Globus pallidus (tissue), 1 donor: ENCODE data around the gene PIGW.
"Not testable (repeated sequence)": the region's sequence is repeated elsewhere in the genome, so short reads cannot be mapped to it uniquely, and the experiment has no call there.

ENCODE experiments used
- DNase-seq: peaks from one replicate; pipeline ENCODE4 v3.0.0-alpha.2; 2015; ENCODE audit warnings: low spot score

Gene PIGW

DNA sequence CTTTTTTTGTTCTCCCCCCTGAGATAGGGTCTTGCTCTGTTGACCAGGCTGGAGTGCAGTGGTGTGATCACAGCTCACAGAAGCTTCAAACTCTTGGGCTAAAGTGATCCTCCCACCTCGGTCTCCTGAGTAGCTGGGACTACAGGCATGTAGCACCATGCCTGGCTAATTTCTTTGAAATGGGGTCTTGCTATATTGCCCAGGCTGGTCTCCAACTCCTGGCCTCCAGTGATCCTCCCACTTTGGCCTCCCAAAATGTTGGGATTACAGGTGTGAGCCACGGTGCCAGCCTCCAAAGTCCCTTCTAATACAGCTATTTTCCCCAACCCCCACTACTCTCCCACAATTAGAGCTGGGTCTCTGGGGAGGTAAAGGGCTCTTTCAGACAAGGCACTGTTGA lies 26.3 kb upstream of the PIGW start:
- DNase-seq, result not testable (repeated sequence)

DNA sequence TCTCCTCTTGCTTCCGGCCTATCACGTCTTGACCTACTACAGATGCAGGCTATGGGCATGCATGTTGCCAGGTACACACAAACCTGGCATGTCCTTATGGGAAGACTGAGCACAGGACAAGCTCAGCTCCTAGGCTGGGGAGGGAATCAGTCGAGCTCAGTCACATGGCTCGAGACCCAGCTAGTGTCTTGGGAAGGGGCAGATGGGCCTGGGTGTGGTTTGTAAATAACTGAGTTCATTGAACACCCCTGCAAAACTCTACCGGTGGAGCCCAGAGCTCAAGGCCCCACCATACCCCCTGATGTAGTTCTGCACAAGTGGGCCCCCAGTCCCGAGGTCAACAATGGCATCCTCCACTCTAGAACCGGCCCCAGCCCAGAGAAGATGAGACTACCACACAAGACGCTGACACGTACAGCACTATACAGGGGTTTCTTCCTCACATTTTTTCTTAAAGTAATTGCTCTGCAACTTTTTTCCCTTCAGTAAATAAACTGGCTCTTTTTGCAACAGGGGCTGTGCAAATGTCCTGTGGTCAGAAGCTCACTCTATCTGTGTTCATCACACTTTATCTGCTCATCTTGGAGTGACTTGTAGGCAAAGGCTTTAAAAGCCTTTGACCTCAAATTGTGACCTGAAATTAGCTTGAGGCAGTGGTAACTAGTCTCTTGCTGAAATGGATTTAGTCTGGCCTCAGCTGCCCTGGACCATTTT lies 25.4 kb upstream of the PIGW start:
- DNase-seq, result no peak

DNA sequence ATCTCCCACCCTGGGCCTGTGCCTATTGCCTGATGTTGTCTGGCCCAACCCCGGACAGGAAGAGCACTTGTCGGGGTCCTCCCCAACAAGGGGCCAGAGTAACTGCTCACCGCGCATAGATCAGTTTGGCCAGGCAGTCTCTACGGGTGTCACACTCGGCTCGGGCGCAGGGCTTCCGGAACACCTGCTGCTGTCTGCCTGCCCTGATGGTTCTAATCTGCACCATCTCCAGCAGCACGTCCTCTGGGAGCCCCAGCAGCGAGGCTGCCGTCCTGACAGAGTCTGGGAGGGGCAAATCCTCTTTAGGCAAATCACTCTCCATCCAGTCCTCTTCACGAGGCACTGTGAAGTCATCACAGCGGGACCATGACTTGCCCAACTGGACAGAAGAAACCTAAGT lies 24.2 kb upstream of the PIGW start:
- no peak for DNase-seq

DNA sequence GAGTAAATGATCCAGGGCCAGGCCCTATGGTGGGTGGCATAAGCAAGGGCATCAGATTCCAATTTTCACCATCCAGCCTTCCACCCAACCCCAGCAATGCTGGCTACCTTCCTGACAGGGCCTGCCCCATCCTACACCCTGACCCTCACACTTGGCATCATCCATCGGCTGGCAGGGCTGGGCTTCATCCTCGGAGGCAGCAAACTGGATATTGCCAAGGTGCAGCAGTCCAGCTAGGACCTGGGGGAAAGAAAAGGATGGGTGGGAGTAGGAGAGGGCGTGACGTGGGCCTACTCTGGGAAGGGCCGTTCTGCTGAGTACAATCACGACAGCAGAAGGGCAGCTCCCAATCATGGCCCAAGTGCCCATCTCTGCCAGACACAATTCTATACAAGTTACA lies 23.6 kb upstream of the PIGW start:
- DNase-seq, result no peak

DNA sequence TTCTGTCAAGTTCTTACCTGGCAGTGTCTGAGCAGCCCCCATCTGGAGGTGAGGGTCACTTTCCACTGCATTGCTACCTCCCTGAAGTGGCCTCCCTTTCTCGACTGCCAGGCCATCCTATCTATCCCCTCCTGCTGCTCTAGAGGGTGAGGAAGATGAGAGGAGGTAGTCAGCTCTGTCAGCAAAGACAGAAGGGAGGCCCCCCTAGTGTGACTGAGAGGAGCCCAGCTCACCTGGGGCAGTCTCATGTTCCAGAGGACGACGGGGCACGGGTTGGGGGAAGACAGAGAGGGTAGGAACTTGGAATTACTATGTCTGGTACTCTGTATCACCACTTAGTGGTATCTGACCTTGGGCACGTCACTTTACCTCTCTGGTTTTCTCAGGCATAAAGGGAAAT lies 22.1 kb upstream of the PIGW start:
- no peak for DNase-seq

- DNase-seq, result no peak
Measured at GRCh38 chr17:36514856-36515255, 19.9 kb upstream of the PIGW start.

GRCh38 chr17:36515837-36516236 lies 18.9 kb upstream of the PIGW start:
- DNase-seq, result no peak

DNA sequence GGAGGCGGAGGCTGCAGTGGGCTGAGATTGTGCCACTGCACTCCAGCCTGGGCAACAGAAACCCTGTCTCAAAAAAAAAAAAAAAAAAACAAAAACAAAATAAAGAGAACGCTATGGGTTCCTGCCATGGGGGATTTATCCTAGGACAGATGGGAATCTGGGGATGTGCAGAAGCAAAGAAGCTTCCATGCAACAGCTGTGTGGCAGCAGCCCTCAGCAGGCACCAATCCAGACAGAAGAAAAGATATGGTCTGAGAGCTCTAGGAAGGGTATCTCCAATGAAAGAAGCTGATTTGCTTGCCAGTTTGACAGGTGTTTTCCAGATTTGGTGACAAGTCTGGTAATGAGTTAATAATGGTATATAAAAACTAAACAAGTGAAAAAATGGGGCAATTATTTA lies 11.7 kb upstream of the PIGW start:
- no peak for DNase-seq

DNA sequence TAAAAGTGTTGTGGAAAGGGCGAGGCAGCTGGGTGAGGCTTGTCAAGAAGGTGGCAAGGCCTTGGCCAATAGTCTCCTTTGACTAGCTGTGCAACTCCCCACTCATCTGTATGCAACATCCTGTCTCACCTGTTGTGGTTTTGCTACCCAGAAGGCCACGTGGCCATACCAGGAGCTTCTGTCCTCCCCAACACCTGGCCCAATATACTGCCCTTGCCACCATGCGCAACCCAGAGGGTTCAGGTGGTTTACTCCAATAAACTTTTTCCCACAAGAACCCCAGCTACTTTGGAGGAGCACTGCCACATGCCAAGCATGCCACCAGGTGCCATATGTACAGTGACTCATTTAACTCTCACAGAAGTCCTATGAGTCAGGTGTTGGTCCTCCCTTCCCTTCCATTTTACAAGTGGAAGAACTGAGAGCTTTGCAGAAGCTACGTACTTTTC lies 10.3 kb upstream of the PIGW start:
- DNase-seq, result no peak

- DNase-seq, result no peak
Measured at GRCh38 chr17:36525113-36525512, 9.7 kb upstream of the PIGW start.

DNA sequence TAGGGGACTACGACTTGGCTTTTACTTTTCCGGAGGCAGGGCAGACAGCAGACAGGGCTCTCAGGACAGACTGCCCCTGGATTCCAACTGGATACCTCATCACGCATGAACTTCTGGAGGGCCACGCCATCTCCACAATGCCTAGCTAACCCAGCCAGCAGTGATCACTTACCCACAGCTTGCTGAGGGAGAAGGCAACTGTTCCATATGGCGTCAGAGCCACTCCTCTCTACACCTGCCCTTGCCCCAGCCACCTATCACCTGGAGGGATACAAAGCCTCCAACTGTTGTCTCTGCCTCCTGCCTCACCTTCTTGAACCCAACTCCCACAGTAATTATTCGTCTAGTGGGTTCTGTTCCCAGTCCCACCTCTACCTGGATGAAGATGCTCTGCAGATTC lies 8.9 kb upstream of the PIGW start:
- no peak for DNase-seq

GRCh38 chr17:36527621-36528250 lies 7.1 kb upstream of the PIGW start:
- DNase-seq, result no peak

DNA sequence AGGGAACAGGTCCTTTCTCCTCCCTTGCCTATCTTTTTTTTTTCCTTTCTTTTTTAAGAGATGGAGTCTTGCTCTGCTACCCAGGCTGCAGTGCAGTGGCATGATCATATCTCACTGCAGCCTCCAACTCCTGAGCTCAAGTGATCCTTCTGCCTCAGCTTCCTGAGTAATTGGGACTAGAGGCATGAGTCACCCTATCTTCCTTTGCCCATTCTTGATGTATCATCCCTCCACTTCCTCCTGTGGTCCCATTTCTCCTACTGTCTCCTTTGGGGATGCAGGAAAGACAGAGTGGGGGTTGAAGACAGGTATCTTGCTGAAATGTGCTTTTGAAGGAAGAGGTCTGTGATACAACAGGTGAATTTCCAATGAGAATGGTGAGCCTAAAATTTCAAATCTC lies 5.7 kb upstream of the PIGW start:
- no peak for DNase-seq

GRCh38 chr17:36532435-36532975 lies 2.3 kb upstream of the PIGW start:
- DNase-seq, result no peak

GRCh38 chr17:36533935-36534839 lies 600 bp upstream of the PIGW start:
- peak; percentile 20 for DNase-seq

DNA sequence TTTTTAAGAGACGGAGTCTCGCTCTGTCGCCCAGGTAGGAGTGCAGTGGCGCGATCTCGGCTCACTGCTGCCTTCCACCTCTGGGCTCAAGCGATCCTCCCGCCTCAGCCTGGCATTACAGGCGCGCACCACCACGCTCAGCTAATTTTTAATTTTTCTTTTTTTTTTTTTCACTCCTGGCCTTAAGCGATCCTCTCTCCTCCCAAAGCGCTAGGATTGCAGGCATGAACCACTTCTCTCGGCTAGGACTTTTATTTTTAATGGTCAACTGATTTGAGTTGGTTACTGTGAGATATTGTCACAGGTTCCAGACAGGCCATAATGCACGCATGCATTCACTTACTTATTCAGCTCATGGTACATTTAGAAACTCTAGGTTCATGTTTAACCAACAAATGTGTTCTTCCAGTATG lies 888 bp downstream of the PIGW start:
- DNase-seq, result no peak

GRCh38 chr17:36540696-36541095 lies 5.9 kb downstream of the PIGW start:
- no peak for DNase-seq

DNA sequence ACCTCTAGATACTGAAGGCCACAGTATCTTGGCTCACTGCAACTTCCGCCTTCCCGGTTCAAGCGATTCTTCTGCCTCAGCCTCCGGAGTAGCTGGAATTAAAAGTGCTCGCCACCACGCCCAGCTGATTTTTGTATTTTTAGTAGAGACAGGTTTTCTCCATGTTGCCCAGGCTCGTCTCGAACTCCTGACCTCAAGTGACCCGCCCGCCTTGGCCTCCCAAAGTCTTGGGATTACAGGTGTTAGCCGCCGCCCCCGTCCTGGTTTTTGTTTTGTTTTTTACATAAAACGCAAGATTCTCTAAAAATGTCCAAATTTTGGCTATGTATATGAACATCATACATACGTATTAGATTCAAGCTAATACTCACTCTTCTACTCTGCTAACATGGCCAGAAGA lies 8.0 kb downstream of the PIGW start:
- DNase-seq, result no peak

DNA sequence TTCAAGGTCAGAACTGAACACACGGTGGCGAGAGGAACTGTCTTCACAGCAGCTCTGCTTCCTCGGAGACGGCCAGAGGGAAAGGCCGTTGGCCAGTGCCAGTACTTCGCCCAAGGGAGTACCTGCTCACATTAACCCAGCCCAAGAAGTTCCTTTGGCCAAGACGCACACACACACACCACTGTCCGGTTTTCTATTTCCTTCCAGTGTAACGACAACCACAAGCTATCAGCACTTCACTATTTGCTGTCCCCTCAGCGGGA lies 9.2 kb downstream of the PIGW start:
- no peak for DNase-seq

GRCh38 chr17:36544307-36545076 lies 9.7 kb downstream of the PIGW start, which contains the start of gene GGNBP2:
Gene GGNBP2 (plus strand): TSS chr17:36544919. CDS start chr17:36545725, 806 bp downstream.
- DNase-seq, result peak; percentile 88

DNA sequence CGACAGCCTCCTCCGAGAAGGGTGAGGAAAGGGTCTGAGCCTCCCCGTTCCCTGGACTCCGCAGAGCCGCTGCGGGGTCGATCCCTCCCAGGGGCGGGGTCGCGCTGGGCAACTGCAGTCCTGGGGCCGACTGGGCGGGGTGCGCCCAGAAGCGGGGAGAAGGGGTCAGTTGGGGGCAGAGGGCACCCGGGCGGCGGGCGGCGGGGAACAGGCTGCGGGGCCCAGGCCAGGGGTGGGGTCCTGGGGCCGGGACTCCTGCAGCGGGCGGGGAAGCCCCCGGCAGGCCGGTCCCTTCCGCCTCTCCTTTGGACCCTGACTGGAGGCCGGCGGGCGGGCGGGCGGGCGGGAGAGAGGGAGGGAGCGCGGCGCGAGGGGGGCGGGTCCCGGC lies 10.3 kb downstream of the PIGW start:
- no peak for DNase-seq
